CD14-positive monocyte (primary cell): ENCODE measurements around the gene MAP7. TPM values are rescaled to one million over a fixed set of nuclear protein-coding genes. Genes with fewer than 3 reads are reported as not detected.

ENCODE experiments used
- DNase-seq, 3 donors: peaks; one replicate each; pipeline ENCODE4 v3.0.0-alpha.2; 2011 to 2022
- H2AFZ ChIP-seq: 2 replicates; pipeline ENCODE4 v1.6.0; 2012; ENCODE audit warnings: mild to moderate bottlenecking, low read depth, low read length, inconsistent platforms; ENCODE audit not compliant: insufficient read depth, poor library complexity, severe bottlenecking
- H3K27ac ChIP-seq, 2 donors: 1 replicate in 1 of 2; 2 replicates in 1 of 2; pipeline ENCODE4 v1.5.1; 2012 to 2013; ENCODE audit warnings: low read length in 2 of 2, control low read depth in 1 of 2, inconsistent platforms in 1 of 2, low read depth in 1 of 2, mild to moderate bottlenecking in 1 of 2
- H3K27me3 ChIP-seq, 2 donors: one replicate each; pipeline versions ENCODE4 v1.6.0 to v1.6.1; 2011 to 2013; ENCODE audit warnings: low read length in 2 of 2; ENCODE audit not compliant: control insufficient read depth in 2 of 2, insufficient read depth in 2 of 2
- H3K36me3 ChIP-seq, 2 donors: replicated peaks in 1 of 2; 1 replicate in 1 of 2; 2 replicates in 1 of 2; pipeline versions ENCODE4 v1.5.1 to v1.6.1; 2012 to 2013; ENCODE audit warnings: low read length in 2 of 2, control low read depth in 1 of 2, inconsistent platforms in 1 of 2, mild to moderate bottlenecking in 1 of 2; ENCODE audit not compliant: insufficient read depth in 2 of 2, control insufficient read depth in 1 of 2
- H3K4me1 ChIP-seq, 2 donors: 1 replicate in 1 of 2; 2 replicates in 1 of 2; pipeline versions ENCODE4 v1.5.1 to v1.6.1; 2012 to 2013; ENCODE audit warnings: low read length in 2 of 2, control low read depth in 1 of 2, inconsistent platforms in 1 of 2, mild to moderate bottlenecking in 1 of 2, moderate library complexity in 1 of 2; ENCODE audit not compliant: insufficient read depth in 2 of 2, control insufficient read depth in 1 of 2
- H3K4me2 ChIP-seq: replicated peaks from 2 replicates; pipeline ENCODE3; 2012; ENCODE audit warnings: low read length, moderate library complexity, mild to moderate bottlenecking; ENCODE audit not compliant: poor library complexity, severe bottlenecking; ENCODE audit errors: extremely low read depth
- H3K4me3 ChIP-seq, 3 experiments: fragments of 200-600 bp in 1 of 3; sonication (generic) in 1 of 3; replicated peaks in 1 of 3; 1 replicate in 2 of 3; 2 replicates in 1 of 3; pipeline ENCODE4 v1.5.1; 2011 to 2013; ENCODE audit warnings: low read length in 3 of 3, mild to moderate bottlenecking in 3 of 3, control low read depth in 2 of 3, low read depth in 2 of 3, inconsistent platforms in 1 of 3, moderate library complexity in 1 of 3
- H3K79me2 ChIP-seq: 2 replicates; pipeline ENCODE4 v1.6.0; 2012; ENCODE audit warnings: mild to moderate bottlenecking, control low read depth, inconsistent platforms, low read length, moderate library complexity; ENCODE audit not compliant: insufficient read depth
- H3K9ac ChIP-seq: 2 replicates; pipeline ENCODE4 v1.6.0; 2017; ENCODE audit warnings: low read length, mild to moderate bottlenecking; ENCODE audit not compliant: insufficient read depth, poor library complexity, severe bottlenecking
- H3K9me3 ChIP-seq, 2 donors: replicated peaks in 1 of 2; 1 replicate in 1 of 2; 2 replicates in 1 of 2; pipeline versions ENCODE4 v1.5.1 to v1.6.1; 2012 to 2013; ENCODE audit warnings: low read length in 2 of 2, control low read depth in 1 of 2; ENCODE audit not compliant: control insufficient read depth in 1 of 2, insufficient read depth in 1 of 2
- H4K20me1 ChIP-seq: 2 replicates; pipeline ENCODE4 v1.6.0; 2012; ENCODE audit warnings: mild to moderate bottlenecking, low read length, control low read depth, moderate library complexity; ENCODE audit not compliant: insufficient read depth
- H3K27ac Mint-ChIP-seq, 7 donors: one replicate each; pipeline ENCODE4 v1.8.0; 2020; ENCODE audit warnings: mild to moderate bottlenecking in 7 of 7, mixed read lengths in 7 of 7, moderate library complexity in 6 of 7, inconsistent platforms in 2 of 7
- H3K27me3 Mint-ChIP-seq, 3 donors: one replicate each; pipeline ENCODE4 v1.8.0; 2021 to 2022; ENCODE audit warnings: low read depth in 3 of 3, mild to moderate bottlenecking in 3 of 3, mixed read lengths in 3 of 3, moderate library complexity in 3 of 3, inconsistent platforms in 1 of 3
- H3K36me3 Mint-ChIP-seq, 2 donors: one replicate each; pipeline ENCODE4 v1.8.0; 2020; ENCODE audit warnings: mixed read lengths in 2 of 2, inconsistent platforms in 1 of 2, mild to moderate bottlenecking in 1 of 2
- H3K4me1 Mint-ChIP-seq: one replicate; pipeline ENCODE4 v1.8.0; 2020; ENCODE audit warnings: mild to moderate bottlenecking, mixed read lengths
- H3K4me3 Mint-ChIP-seq, 2 donors: one replicate each; pipeline ENCODE4 v1.8.0; 2020; ENCODE audit warnings: mild to moderate bottlenecking in 2 of 2, mixed read lengths in 2 of 2, moderate library complexity in 1 of 2
- H3K9me3 Mint-ChIP-seq, 7 donors: one replicate each; pipeline ENCODE4 v1.8.0; 2020 to 2022; ENCODE audit warnings: mixed read lengths in 7 of 7, mild to moderate bottlenecking in 6 of 7, moderate library complexity in 6 of 7, inconsistent platforms in 2 of 7
- WGBS: methylation state at CpG from one replicate; pipeline ENCODE4 v1.1.5; 2013; ENCODE audit warnings: missing lambda C conversion rate; ENCODE audit not compliant: insufficient coverage; 5-methylcytosine and 5-hydroxymethylcytosine counted together
- intact Hi-C, 2 donors: fragments of 100-400 bp; cut with micrococcal nuclease; formaldehyde crosslinking; loops; one replicate each; pipeline versions ENCODE4 v1.15.0 to v1.15.1; 2023
- polyA plus RNA-seq, 3 donors: library from polyadenylated mRNA; depleted of rRNA in 1 of 3; unstranded in 2 of 3; stranded (reverse) in 1 of 3; fragments of 300-500 nt in 2 of 3; fragments of >200 nt in 1 of 3; fragmentation: Illumina TruSeq in 2 of 3; gene quantifications; 1 replicate in 2 of 3; 2 replicates in 1 of 3; pipeline ENCODE4 v1.2.3, GENCODE V29; 2012 to 2021
- TF ChIP-seq, protein P1 (sequence below): fragments of 200-600 bp; IDR thresholded peaks from one replicate; pipeline ENCODE4 v1.8.0; 2022; ENCODE audit warnings: antibody characterized with exemption, mild to moderate bottlenecking

MAP7 gene
- polyA plus RNA-seq, 3 donors: 0.67 to 1.6 (median 1.2) TPM

DNA sequence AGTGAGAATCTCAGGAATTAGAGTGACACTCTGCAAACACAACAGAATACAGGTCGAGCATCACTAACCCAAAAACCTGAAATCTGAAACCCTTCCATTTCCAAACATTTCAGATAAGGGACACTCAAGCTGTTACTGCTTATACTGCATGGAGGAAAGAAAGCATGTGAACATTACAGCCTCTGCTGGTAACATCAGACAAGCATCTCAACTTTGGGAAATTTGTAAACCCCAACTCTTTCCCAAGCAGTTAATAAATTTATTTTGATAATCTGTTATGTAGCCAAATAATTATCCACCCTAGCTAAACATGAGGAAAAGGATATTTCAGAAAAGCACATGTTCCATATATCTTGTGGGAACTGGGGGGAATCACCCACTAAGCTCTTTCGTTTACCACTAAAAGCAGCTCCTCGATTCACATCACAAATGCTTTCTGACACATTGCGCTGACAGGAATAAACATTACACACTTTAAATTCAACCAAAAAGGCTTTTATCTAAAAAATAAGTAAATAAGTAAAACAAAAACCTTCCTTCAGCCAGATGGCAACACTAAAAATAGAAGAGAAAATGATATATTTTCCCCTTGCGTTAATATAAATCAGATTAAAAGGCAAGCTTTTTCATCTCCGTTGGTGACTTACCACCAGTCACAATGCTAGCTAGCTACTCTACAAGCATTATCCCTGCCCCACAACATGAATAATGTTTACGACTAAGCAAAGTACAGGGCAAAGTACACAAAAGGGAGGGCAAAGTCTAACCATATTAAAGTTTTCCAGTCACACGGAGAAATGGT, 120.8 kb downstream of the MAP7 start:
- no peaks in the 10 kb centered on the region for H3K36me3 ChIP-seq
- Mint-ChIP-seq H3K4me3 (no peak overlapping the region), H3K36me3 (no peaks in the 10 kb centered on the region), H3K4me1 (peaks cover 7% of the 10 kb centered on the region), H3K9me3 (peaks cover 0 to 2% (median 0%) of the 10 kb centered on the region in 7 donors), H3K27me3 (peaks cover 0 to 3% (median 0%) of the 10 kb centered on the region in 3 donors), H3K27ac (no peak overlapping the region)
- H3K27ac ChIP-seq: no peak overlapping the region
- H3K4me1 ChIP-seq: no peaks in the 10 kb centered on the region
- intact Hi-C loops: no loop called here
- DNase-seq: no peak
- no peaks in the 10 kb centered on the region for H3K9me3 ChIP-seq
- H3K4me3 ChIP-seq: no peak overlapping the region
- no peak overlapping the region for H2AFZ ChIP-seq
- no peaks in the 10 kb centered on the region for H4K20me1 ChIP-seq
- H3K79me2 ChIP-seq: no peaks in the 10 kb centered on the region
- no peak overlapping the region for H3K4me2 ChIP-seq
- no peaks in the 10 kb centered on the region for H3K27me3 ChIP-seq
- TF ChIP-seq, protein P1, sequence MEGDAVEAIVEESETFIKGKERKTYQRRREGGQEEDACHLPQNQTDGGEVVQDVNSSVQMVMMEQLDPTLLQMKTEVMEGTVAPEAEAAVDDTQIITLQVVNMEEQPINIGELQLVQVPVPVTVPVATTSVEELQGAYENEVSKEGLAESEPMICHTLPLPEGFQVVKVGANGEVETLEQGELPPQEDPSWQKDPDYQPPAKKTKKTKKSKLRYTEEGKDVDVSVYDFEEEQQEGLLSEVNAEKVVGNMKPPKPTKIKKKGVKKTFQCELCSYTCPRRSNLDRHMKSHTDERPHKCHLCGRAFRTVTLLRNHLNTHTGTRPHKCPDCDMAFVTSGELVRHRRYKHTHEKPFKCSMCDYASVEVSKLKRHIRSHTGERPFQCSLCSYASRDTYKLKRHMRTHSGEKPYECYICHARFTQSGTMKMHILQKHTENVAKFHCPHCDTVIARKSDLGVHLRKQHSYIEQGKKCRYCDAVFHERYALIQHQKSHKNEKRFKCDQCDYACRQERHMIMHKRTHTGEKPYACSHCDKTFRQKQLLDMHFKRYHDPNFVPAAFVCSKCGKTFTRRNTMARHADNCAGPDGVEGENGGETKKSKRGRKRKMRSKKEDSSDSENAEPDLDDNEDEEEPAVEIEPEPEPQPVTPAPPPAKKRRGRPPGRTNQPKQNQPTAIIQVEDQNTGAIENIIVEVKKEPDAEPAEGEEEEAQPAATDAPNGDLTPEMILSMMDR: no peak
- H3K9ac ChIP-seq: no peak overlapping the region
- 88% methylated on average over 2 of the region's 8 CpGs for WGBS

DNA sequence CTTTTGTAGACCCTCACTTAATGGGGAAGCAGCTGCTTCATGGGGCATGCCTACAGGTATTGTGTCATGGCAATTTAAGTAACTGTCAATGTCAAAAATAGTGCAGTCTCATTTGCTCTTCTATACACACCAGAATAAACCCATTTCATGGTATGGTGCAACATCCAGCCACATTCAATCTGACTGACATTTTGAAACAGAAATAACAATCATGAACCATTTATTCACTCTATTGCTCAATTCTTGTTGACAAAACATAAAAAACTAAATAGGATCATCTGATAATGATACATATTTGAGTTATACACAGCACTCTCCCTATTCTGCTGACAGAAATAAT, 122.9 kb downstream of the MAP7 start:
- no peak overlapping the region for H2AFZ ChIP-seq
- Mint-ChIP-seq H3K9me3 (peaks cover 0 to 2% (median 0%) of the 10 kb centered on the region in 7 donors), H3K36me3 (no peaks in the 10 kb centered on the region), H3K4me3 (no peak overlapping the region), H3K27me3 (no peaks in the 10 kb centered on the region), H3K27ac (no peak overlapping the region), H3K4me1 (peaks cover 7% of the 10 kb centered on the region)
- no peak overlapping the region for H3K27ac ChIP-seq
- no peak for DNase-seq
- no peaks in the 10 kb centered on the region for H3K79me2 ChIP-seq
- TF ChIP-seq, protein P1: no peak
- H3K36me3 ChIP-seq: no peaks in the 10 kb centered on the region
- H4K20me1 ChIP-seq: no peaks in the 10 kb centered on the region
- H3K4me1 ChIP-seq: no peaks in the 10 kb centered on the region
- intact Hi-C loops: no loop called here
- H3K4me2 ChIP-seq: no peak overlapping the region
- no peak overlapping the region for H3K9ac ChIP-seq
- no peaks in the 10 kb centered on the region for H3K27me3 ChIP-seq
- no peaks in the 10 kb centered on the region for H3K9me3 ChIP-seq
- no peak overlapping the region for H3K4me3 ChIP-seq
